Spinal cord (tissue), 10 donors: Measurements from ENCODE around the gene DNALI1. TPM values are rescaled to one million over a fixed set of nuclear protein-coding genes. Genes with fewer than 3 reads are reported as not detected.
"Not testable (repeated sequence)": the region's sequence is repeated elsewhere in the genome, so short reads cannot be mapped to it uniquely, and the experiment has no call there.

Experiments used
- DNase-seq, 6 donors: peaks; one replicate each; pipeline versions ENCODE4 v3.0.0 to v3.0.0-alpha.2; 2013 to 2015; ENCODE audit warnings: low spot score in 6 of 6, low read depth in 4 of 6
- H3K27ac ChIP-seq: one replicate; pipeline ENCODE4 v1.5.1; 2013; ENCODE audit warnings: low read depth, low read length, control low read depth
- H3K27me3 ChIP-seq: one replicate; pipeline ENCODE4 v1.6.1; 2013; ENCODE audit warnings: low read length; ENCODE audit not compliant: control insufficient read depth, insufficient read depth
- H3K36me3 ChIP-seq: one replicate; pipeline ENCODE4 v1.6.1; 2013; ENCODE audit warnings: low read length; ENCODE audit not compliant: control insufficient read depth, insufficient read depth
- H3K4me1 ChIP-seq: one replicate; pipeline ENCODE4 v1.6.1; 2013; ENCODE audit warnings: low read length; ENCODE audit not compliant: control insufficient read depth, insufficient read depth
- H3K4me3 ChIP-seq: one replicate; pipeline ENCODE4 v1.5.1; 2013; ENCODE audit warnings: low read depth, low read length, control low read depth
- H3K9me3 ChIP-seq: one replicate; pipeline ENCODE4 v1.6.1; 2013; ENCODE audit warnings: low read length; ENCODE audit not compliant: control insufficient read depth, insufficient read depth
- WGBS: methylation state at CpG from one replicate; pipeline ENCODE4 v1.1.5; 2013; ENCODE audit warnings: missing lambda C conversion rate; ENCODE audit not compliant: insufficient coverage; 5-methylcytosine and 5-hydroxymethylcytosine counted together
- polyA plus RNA-seq, 2 donors: library from polyadenylated mRNA; unstranded; fragments of 120-200 nt; gene quantifications; one replicate each; pipeline ENCODE4 v1.2.1, GENCODE V29; 2013; ENCODE audit not compliant: insufficient read length in 2 of 2
- total RNA-seq, 2 donors: library from RNA; depleted of rRNA in 1 of 2; stranded (reverse); fragments of 120-200 nt in 1 of 2; fragments of >200 nt in 1 of 2; gene quantifications; one replicate each; pipeline versions ENCODE4 v1.2.3 to v1.2.4, GENCODE V29; 2013 to 2014
- donor health status: healthy.

Gene DNALI1
- total and polyA plus RNA-seq, 4 donors: 4.7 to 59.7 (median 51.8) TPM

- Histone ChIP-seq H3K27ac (no peak overlapping the region), H3K4me1 (no peaks in the 10 kb centered on the region), H3K4me3 (no peak overlapping the region), H3K27me3 (no peaks in the 10 kb centered on the region), H3K36me3 (peaks cover 32% of the 10 kb centered on the region), H3K9me3 (no peaks in the 10 kb centered on the region)
- 100% methylated on average over 1 of the region's 1 CpG for WGBS
- DNase-seq: no peak
Observed at GRCh38 chr1:37562984-37563383, 6.2 kb downstream of the DNALI1 start.

- Histone ChIP-seq H3K27me3 (no peaks in the 10 kb centered on the region), H3K9me3 (no peaks in the 10 kb centered on the region), H3K4me1 (no peaks in the 10 kb centered on the region), H3K27ac (no peak overlapping the region), H3K36me3 (peaks cover 42% of the 10 kb centered on the region), H3K4me3 (no peak overlapping the region)
- DNase-seq: peak in 1 of 6 donors; percentile 69
Observed at GRCh38 chr1:37564892-37565291, 8.2 kb downstream of the DNALI1 start.

GRCh38 chr1:37567023-37567422, 10.3 kb downstream of the DNALI1 start:
- Histone ChIP-seq H3K4me3 (no peak overlapping the region), H3K4me1 (no peaks in the 10 kb centered on the region), H3K9me3 (no peaks in the 10 kb centered on the region), H3K27ac (no peak overlapping the region), H3K27me3 (no peaks in the 10 kb centered on the region), H3K36me3 (peaks cover 44% of the 10 kb centered on the region)
- WGBS: 79% methylated on average over 3 of the region's 3 CpGs
- no peak for DNase-seq

GRCh38 chr1:37570528-37571334, 14.0 kb downstream of the DNALI1 start:
- Histone ChIP-seq H3K27me3 (no peaks in the 10 kb centered on the region), H3K9me3 (no peaks in the 10 kb centered on the region), H3K4me1 (no peaks in the 10 kb centered on the region), H3K36me3 (peaks cover 45% of the 10 kb centered on the region), H3K27ac (no peak overlapping the region), H3K4me3 (no peak overlapping the region)
- DNase-seq: no peak
- no CpG with 5 or more reads among the region's 3 CpGs for WGBS

- H3K36me3 ChIP-seq: peaks cover 49% of the 10 kb centered on the region
- 88% methylated on average over 3 of the region's 7 CpGs for WGBS
- H3K27me3 ChIP-seq: no peaks in the 10 kb centered on the region
- H3K9me3 ChIP-seq: no peaks in the 10 kb centered on the region
- H3K4me1 ChIP-seq: no peaks in the 10 kb centered on the region
- no peak for DNase-seq
- no peak overlapping the region for H3K4me3 ChIP-seq
- H3K27ac ChIP-seq: no peak overlapping the region
Observed at GRCh38 chr1:37574834-37575480, 18.2 kb downstream of the DNALI1 start.

GRCh38 chr1:37575692-37576091, 19.0 kb downstream of the DNALI1 start:
- no peak for DNase-seq
- Histone ChIP-seq H3K27me3 (no peaks in the 10 kb centered on the region), H3K4me1 (no peaks in the 10 kb centered on the region), H3K27ac (no peak overlapping the region), H3K36me3 (peaks cover 51% of the 10 kb centered on the region), H3K9me3 (no peaks in the 10 kb centered on the region), H3K4me3 (no peak overlapping the region)
- 100% methylated on average over 2 of the region's 5 CpGs for WGBS

- DNase-seq, H3K4me3 ChIP-seq, H3K27ac ChIP-seq, H3K4me1 ChIP-seq, H3K27me3 ChIP-seq, H3K9me3 ChIP-seq: not testable (repeated sequence)
- peaks cover 46% of the 10 kb centered on the region for H3K36me3 ChIP-seq
- 100% methylated on average over 2 of the region's 4 CpGs for WGBS
Observed at GRCh38 chr1:37584544-37584943, 27.8 kb downstream of the DNALI1 start.

GRCh38 chr1:37588939-37589338, 32.2 kb downstream of the DNALI1 start:
- no peaks in the 10 kb centered on the region for H3K4me1 ChIP-seq
- no peak for DNase-seq
- WGBS: no CpG with 5 or more reads among the region's 2 CpGs
- H3K36me3 ChIP-seq: peaks cover 33% of the 10 kb centered on the region
- no peak overlapping the region for H3K27ac ChIP-seq
- no peak overlapping the region for H3K4me3 ChIP-seq
- no peaks in the 10 kb centered on the region for H3K27me3 ChIP-seq
- H3K9me3 ChIP-seq: no peaks in the 10 kb centered on the region

GRCh38 chr1:37593726-37594125, 37.0 kb downstream of the DNALI1 start:
- WGBS: 94% methylated on average over 3 of the region's 6 CpGs
- DNase-seq: no peak
- Histone ChIP-seq H3K27ac (no peak overlapping the region), H3K36me3 (peaks cover 15% of the 10 kb centered on the region), H3K9me3 (no peaks in the 10 kb centered on the region), H3K27me3 (no peaks in the 10 kb centered on the region), H3K4me3 (no peak overlapping the region), H3K4me1 (peaks cover 5% of the 10 kb centered on the region)
